HG02763 (cell line): ENCODE results near the gene MPPED2.
"Not testable (repeated sequence)": the region's sequence is repeated elsewhere in the genome, so short reads cannot be mapped to it uniquely, and the experiment has no call there.

ENCODE experiments used
- ATAC-seq: cut with Tn5 transposase; IDR thresholded peaks from one replicate; pipeline ENCODE4 v1.9.1; 2021; ENCODE audit warnings: mild to moderate bottlenecking, moderate library complexity; ENCODE audit not compliant: unreplicated experiment

MPPED2 gene

GRCh38 chr11:30579415-30580175, 6.6 kb downstream of the MPPED2 start:
- no peak for ATAC-seq

GRCh38 chr11:30578406-30578805, 7.7 kb downstream of the MPPED2 start:
- no peak for ATAC-seq

GRCh38 chr11:30573951-30574350, 12.2 kb downstream of the MPPED2 start:
- no peak for ATAC-seq

GRCh38 chr11:30568931-30569330, 17.2 kb downstream of the MPPED2 start:
- no peak for ATAC-seq

GRCh38 chr11:30567644-30568043, 18.5 kb downstream of the MPPED2 start:
- ATAC-seq: no peak

- no peak for ATAC-seq
Measured at GRCh38 chr11:30567120-30567519, 19.0 kb downstream of the MPPED2 start.

GRCh38 chr11:30566482-30566881, 19.7 kb downstream of the MPPED2 start:
- no peak for ATAC-seq

DNA sequence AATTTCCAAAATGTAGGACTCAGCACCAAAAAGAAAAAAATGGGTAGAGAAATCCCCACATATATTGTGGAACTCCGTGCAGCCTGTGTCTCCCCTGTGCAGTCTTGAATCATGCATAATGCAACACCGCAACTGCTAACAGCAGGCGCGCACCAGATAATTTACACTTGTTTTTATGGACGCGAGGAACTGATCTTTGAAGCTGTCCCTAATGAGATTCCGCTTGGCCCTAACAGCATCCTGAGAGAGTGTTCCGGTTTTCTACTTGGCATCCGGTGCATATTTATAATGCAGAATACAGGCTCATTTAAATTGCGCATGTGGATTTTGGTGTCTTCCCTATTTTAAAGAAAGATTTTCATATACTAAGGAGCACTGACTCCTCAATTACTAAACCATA, 21.1 kb downstream of the MPPED2 start:
- ATAC-seq: no peak

DNA sequence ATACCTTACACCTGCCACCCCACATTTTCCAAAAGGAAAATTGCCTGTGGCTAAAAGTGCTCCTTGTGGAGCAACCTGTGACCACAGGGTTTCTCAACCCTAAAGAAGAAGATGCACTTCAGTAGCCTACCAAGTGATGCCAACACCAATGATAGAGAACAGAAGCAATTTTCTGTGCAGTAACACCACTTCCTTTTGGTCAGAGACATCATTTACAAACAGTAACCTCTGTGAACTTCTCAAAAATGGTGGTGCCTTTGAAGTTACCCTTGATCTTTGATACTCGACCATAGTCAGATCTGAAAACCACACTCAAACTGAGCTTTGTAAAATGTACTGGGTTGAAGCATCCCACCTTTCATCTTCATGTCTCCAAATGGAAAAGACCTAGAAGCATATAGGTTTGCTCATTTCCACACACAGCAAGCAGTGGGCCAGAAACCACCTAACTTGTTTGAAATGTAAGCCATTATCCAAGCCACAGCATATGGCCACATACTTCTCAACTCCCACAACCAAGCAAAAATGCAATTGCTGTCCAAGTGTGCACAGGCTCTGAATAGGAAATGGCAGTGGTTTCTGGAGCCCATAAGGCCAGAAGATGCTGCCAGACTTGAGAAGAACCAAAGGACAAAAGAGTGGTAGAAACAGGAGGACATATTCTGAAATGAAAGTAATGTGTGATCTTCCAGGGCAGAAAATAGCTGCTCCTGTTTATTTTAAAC, 24.3 kb downstream of the MPPED2 start:
- no peak for ATAC-seq

- no peak for ATAC-seq
Measured at GRCh38 chr11:30560206-30561106, 25.7 kb downstream of the MPPED2 start.

DNA sequence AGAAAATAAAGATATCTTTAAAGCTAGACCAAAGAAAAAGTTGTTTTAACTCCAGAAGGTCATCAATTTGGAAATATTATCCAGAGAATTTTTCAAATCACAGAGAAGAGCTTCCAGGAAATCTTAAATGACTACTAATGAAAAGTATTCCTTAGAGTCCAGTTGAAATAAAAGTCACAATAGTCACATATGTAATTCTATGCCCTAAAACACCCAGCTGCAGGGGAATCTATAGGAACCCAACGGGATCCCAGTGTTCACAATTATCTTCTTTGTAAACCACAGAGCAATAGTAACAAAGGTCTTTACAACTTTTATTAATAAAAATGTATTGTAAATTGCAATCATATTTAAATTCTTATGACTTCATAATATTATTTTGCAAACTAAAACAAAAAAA, 27.1 kb downstream of the MPPED2 start:
- no peak for ATAC-seq

GRCh38 chr11:30554587-30554986, 31.6 kb downstream of the MPPED2 start:
- ATAC-seq: not testable (repeated sequence)

GRCh38 chr11:30553521-30554110, 32.5 kb downstream of the MPPED2 start:
- no peak for ATAC-seq

DNA sequence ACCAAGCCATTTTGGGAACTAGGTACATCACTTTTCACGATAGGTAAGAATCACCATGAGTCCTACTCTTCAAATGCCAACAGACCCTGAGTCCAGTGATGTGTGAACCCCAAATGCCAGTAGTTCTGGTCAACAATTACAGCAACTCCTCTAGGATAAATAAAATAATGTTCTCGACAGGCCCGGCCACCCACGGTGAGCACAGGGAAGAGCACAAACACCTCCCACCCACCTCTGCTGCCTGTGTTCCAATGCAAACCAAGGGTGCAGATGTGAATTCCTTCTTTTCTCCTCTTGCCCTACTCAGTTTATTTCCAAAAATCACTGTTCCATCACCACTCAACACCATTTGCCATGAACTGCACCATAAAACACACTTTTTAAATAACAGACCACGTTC, 33.3 kb downstream of the MPPED2 start:
- ATAC-seq: no peak

DNA sequence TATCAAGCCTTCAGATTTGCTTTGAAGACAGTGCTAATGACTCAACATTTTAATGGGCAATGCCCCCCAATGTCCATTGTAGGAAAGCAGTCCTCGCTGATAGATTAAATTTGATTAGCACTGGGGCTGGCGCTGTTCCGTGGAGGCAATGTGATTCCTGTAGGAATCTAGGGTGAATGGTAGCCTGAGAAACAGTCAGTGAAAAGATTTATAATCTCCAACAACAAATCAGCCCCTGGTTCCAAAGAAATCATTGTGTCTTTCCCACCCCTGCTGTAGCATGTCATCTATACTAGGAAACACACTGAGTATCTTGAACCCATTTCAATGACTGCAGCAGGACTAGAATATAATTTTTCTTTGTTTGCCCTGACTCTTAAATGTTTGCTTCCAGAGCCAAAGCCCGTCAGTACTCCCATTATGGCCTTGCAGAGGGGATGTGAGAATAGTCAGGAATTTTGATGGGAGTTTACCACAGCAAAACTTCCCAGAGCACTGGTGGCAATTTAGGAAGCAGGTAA, 36.1 kb downstream of the MPPED2 start:
- no peak for ATAC-seq

DNA sequence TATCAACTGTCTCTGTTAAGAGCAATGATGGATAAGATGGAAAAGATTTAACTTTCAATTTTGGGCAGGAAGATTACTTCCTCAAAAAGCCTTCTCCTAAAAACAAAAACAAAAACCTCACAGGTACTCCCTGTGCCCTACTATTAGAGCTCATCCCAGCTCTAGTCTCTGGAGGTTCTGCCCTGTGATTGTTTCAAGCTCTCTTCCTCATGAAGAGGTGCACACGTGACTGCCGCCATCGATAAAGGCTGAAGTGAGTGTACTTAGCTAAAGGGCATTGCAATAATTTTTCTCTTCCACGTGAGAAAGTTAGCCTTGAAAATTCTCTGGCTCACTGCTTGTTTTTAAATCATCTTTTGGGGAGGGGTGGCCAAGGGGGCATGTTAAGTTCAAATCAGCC, 36.6 kb downstream of the MPPED2 start:
- ATAC-seq: no peak

GRCh38 chr11:30546334-30546733, 39.8 kb downstream of the MPPED2 start:
- no peak for ATAC-seq

DNA sequence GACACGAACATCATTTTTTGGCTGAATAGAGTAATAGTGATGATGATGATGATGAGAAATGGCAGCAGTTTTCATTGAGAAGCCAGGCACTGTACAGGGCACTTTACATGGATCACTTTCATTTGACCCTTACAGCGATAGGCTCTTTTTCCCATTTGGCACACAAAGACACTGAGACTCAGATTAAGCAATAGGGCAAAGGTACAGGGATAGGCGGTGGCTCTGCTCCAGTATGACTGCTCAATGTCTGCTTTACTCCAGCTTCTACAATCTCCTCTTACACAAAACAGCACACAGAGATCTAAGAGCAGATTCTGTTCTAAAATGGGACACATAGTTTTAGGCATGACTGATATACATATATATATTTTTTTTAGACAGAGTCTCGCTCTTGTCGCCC, 40.6 kb downstream of the MPPED2 start:
- no peak for ATAC-seq

- ATAC-seq: no peak
Measured at GRCh38 chr11:30543066-30543465, 43.1 kb downstream of the MPPED2 start.

DNA sequence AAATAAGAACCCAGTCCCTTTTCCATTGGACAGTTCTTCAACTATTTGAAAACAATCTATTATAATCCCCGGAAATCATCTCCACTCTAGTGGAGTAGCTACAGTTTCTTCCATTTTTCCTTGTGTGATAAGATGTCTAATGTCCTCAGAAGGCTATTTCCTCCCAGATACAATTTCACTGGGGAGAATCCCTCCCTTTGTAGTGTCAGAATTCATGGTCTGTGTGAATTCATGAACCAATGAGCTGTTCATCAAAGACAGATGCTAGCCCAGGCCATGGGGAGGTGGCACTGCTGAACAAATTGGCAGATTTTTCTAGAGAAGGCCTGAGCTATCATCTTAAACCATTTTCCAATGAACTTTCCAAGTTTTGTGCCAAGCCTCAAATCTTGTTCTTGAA, 45.4 kb downstream of the MPPED2 start:
- ATAC-seq: no peak

DNA sequence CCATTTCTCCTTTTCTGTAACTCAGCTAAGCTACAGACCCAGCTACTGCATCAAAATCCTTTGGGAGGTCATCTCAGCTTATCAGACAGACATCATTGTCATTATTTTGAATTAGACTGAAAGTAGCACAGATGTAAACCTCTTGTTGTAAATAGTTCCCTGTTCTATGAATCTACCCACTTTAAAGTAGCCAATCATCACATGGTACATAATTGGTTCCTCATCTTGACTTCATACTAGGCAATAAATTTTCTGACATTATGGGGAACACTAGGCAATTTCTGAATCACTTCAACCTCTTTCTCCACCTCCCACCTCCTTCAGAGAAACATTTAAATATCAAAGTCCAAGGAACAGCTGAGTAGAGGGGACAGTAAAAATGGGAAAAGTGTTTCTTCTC, 47.9 kb downstream of the MPPED2 start:
- ATAC-seq: no peak
